Gastrocnemius medialis (tissue), 4 donors: ENCODE data around the gene AIMP2. TPM values are rescaled to one million over a fixed set of nuclear protein-coding genes. Genes with fewer than 3 reads are reported as not detected.

Experiments
- ATAC-seq, 2 donors: fragments of 150-250 bp; one replicate each; pipeline ENCODE4 v1.9.1; 2016
- DNase-seq, 2 donors: peaks; one replicate each; pipeline ENCODE4 v3.0.0-alpha.2; 2019
- H3K27ac ChIP-seq, 4 donors: fragments of 200-600 bp; sonication (generic); 1 replicate in 1 of 4; 2 replicates in 3 of 4; pipeline ENCODE4 v1.5.1; 2016 to 2018; ENCODE audit warnings: mild to moderate bottlenecking in 2 of 4, moderate library complexity in 1 of 4
- H3K27me3 ChIP-seq, 3 donors: fragments of 200-600 bp; sonication (generic) in 2 of 3; 1 replicate in 1 of 3; 2 replicates in 2 of 3; pipeline versions ENCODE4 v1.5.1 to v1.6.0; 2016 to 2019; ENCODE audit warnings: mild to moderate bottlenecking in 1 of 3, moderate library complexity in 1 of 3
- H3K36me3 ChIP-seq, 2 donors: fragments of 200-600 bp; sonication (generic) in 1 of 2; one replicate each; pipeline ENCODE4 v1.5.1; 2017 to 2018
- H3K4me1 ChIP-seq, 2 donors: fragments of 200-600 bp; sonication (generic) in 1 of 2; one replicate each; pipeline ENCODE4 v1.5.1; 2016 to 2017; ENCODE audit warnings: mild to moderate bottlenecking in 2 of 2
- H3K4me3 ChIP-seq, 4 donors: fragments of 200-600 bp; sonication (generic) in 3 of 4; 1 replicate in 1 of 4; 2 replicates in 3 of 4; pipeline ENCODE4 v1.5.1; 2016 to 2019; ENCODE audit warnings: mild to moderate bottlenecking in 2 of 4
- H3K9me3 ChIP-seq, 3 donors: fragments of 200-600 bp; sonication (generic) in 2 of 3; 1 replicate in 1 of 3; 2 replicates in 2 of 3; pipeline ENCODE4 v1.5.1; 2016 to 2019
- POLR2A ChIP-seq, 2 donors: fragments of 450-650 bp; IDR thresholded peaks; one replicate each; pipeline ENCODE4 v1.6.1; 2017; ENCODE audit warnings: antibody characterized with exemption in 2 of 2, mild to moderate bottlenecking in 2 of 2, moderate library complexity in 2 of 2
- in situ Hi-C, 4 donors: fragments of 200-750 bp; cut with MboI; loops; one replicate each; pipeline versions ENCODE4 v1.15.0 to v1.8.0; 2017; ENCODE audit warnings: low sequenced_read_pairs in 4 of 4
- intact Hi-C: fragments of 100-400 bp; cut with DNase I; formaldehyde crosslinking; loops from one replicate; pipeline ENCODE4 v1.15.1; 2023; ENCODE audit warnings: low total_unique reads
- total RNA-seq, 4 donors: library from RNA; depleted of rRNA; stranded (reverse); fragments of >200 nt; gene quantifications; one replicate each; pipeline versions ENCODE4 v1.1.0 to v1.2.3, GENCODE V29; 2016
- TF ChIP-seq, protein P1 (sequence below), 5 experiments: fragments of 450-650 bp in 3 of 5; fragments of 200-600 bp in 2 of 5; sonication (generic) in 2 of 5; IDR thresholded peaks in 4 of 5; conservative IDR thresholded peaks in 1 of 5; 1 replicate in 4 of 5; 2 replicates in 1 of 5; pipeline ENCODE4 v1.5.1; 2016 to 2019; ENCODE audit warnings: antibody characterized with exemption in 5 of 5, mild to moderate bottlenecking in 3 of 5, moderate library complexity in 3 of 5

Gene AIMP2
- total RNA-seq, 4 donors from 2014 or later: 99.1 to 272 (median 194) TPM

GRCh38 chr7:6020371-6021286 lies 11.6 kb downstream of the AIMP2 start:
- no peak for DNase-seq
- no peaks in the 10 kb centered on the region for H3K27me3 ChIP-seq
- TF ChIP-seq, protein P1, sequence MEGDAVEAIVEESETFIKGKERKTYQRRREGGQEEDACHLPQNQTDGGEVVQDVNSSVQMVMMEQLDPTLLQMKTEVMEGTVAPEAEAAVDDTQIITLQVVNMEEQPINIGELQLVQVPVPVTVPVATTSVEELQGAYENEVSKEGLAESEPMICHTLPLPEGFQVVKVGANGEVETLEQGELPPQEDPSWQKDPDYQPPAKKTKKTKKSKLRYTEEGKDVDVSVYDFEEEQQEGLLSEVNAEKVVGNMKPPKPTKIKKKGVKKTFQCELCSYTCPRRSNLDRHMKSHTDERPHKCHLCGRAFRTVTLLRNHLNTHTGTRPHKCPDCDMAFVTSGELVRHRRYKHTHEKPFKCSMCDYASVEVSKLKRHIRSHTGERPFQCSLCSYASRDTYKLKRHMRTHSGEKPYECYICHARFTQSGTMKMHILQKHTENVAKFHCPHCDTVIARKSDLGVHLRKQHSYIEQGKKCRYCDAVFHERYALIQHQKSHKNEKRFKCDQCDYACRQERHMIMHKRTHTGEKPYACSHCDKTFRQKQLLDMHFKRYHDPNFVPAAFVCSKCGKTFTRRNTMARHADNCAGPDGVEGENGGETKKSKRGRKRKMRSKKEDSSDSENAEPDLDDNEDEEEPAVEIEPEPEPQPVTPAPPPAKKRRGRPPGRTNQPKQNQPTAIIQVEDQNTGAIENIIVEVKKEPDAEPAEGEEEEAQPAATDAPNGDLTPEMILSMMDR (IDR thresholded peaks at IDR 0.05 in 4 of 5, conservative IDR thresholded peaks at IDR 0.05 in 1 of 5): no peak
- no peak for TF ChIP-seq POLR2A (IDR thresholded peaks at IDR 0.05)
- peak overlapping the region; percentile 52 to 98 (median 90) for H3K27ac ChIP-seq
- H3K4me1 ChIP-seq: peaks cover 20 to 21% of the 10 kb centered on the region in 2 donors
- ATAC-seq: no peak
- in situ Hi-C loops: no loop called here
- H3K9me3 ChIP-seq: no peaks in the 10 kb centered on the region
- H3K4me3 ChIP-seq: no peak overlapping the region
- H3K36me3 ChIP-seq: peaks cover 0 to 88% of the 10 kb centered on the region in 2 donors
- intact Hi-C loops: no loop called here

GRCh38 chr7:6022707-6023106 lies 13.6 kb downstream of the AIMP2 start:
- Histone ChIP-seq H3K27me3 (no peaks in the 10 kb centered on the region), H3K9me3 (no peaks in the 10 kb centered on the region)

GRCh38 chr7:6023974-6024435 lies 14.9 kb downstream of the AIMP2 start:
- DNase-seq (no peak), ATAC-seq (no peak)
- Histone ChIP-seq H3K27me3 (no peaks in the 10 kb centered on the region), H3K4me3 (no peak overlapping the region), H3K36me3 (peaks cover 0 to 80% of the 10 kb centered on the region in 2 donors), H3K4me1 (peaks cover 7 to 19% of the 10 kb centered on the region in 2 donors), H3K9me3 (no peaks in the 10 kb centered on the region), H3K27ac (peak overlapping the region in 2 of 4 donors; percentile 85 to 89)
- TF ChIP-seq POLR2A (IDR thresholded peaks at IDR 0.05): no peak
- TF ChIP-seq, protein P1 (IDR thresholded peaks at IDR 0.05 in 4 of 5, conservative IDR thresholded peaks at IDR 0.05 in 1 of 5): no peak
- intact Hi-C loops (no loop called here), in situ Hi-C loops (no loop called here)

More at GRCh38 chr7:6022707-6023106, 13.6 kb downstream of the AIMP2 start:
- Histone ChIP-seq H3K4me1 (peaks cover 8 to 20% of the 10 kb centered on the region in 2 donors), H3K4me3 (no peak overlapping the region), H3K27ac (peak overlapping the region in 2 of 4 donors; percentile 3 to 89), H3K36me3 (peaks cover 0 to 80% of the 10 kb centered on the region in 2 donors)
- intact Hi-C loops: no loop called here
- no peak for DNase-seq
- no peak for ATAC-seq
- no peak for TF ChIP-seq POLR2A (IDR thresholded peaks at IDR 0.05)
- TF ChIP-seq, protein P1 (IDR thresholded peaks at IDR 0.05 in 4 of 5, conservative IDR thresholded peaks at IDR 0.05 in 1 of 5): no peak
- in situ Hi-C loops: no loop called here

- H3K27ac ChIP-seq: peak overlapping the region; percentile 76 to 89 (median 80)
- peak; percentile 77 to 89 for DNase-seq
- peaks cover 0 to 63% of the 10 kb centered on the region in 2 donors for H3K36me3 ChIP-seq
- H3K4me3 ChIP-seq: peak overlapping the region in 3 of 4 donors; percentile 28 to 45 (median 39)
- H3K9me3 ChIP-seq: no peaks in the 10 kb centered on the region
- TF ChIP-seq POLR2A (IDR thresholded peaks at IDR 0.05): peak in 1 of 2 donors; percentile 15
- TF ChIP-seq, protein P1 (IDR thresholded peaks at IDR 0.05 in 4 of 5, conservative IDR thresholded peaks at IDR 0.05 in 1 of 5): peak in 2 of 5 experiments; percentile 29 to 38
- in situ Hi-C loops: no loop called here
- H3K27me3 ChIP-seq: no peaks in the 10 kb centered on the region
- peaks cover 7 to 19% of the 10 kb centered on the region in 2 donors for H3K4me1 ChIP-seq
- ATAC-seq: peak; percentile 91 to 93
- intact Hi-C loops: no loop called here
Measured at GRCh38 chr7:6026011-6026819, 17.1 kb downstream of the AIMP2 start.
